ENCODE data around the gene SLIT3. TPM values are rescaled to one million over a fixed set of nuclear protein-coding genes. Genes with fewer than 3 reads are reported as not detected.

The SLIT3 gene
- total and polyA plus RNA-seq, 8 donors = 1.2 to 24.5 (median 8.6) TPM

DNA sequence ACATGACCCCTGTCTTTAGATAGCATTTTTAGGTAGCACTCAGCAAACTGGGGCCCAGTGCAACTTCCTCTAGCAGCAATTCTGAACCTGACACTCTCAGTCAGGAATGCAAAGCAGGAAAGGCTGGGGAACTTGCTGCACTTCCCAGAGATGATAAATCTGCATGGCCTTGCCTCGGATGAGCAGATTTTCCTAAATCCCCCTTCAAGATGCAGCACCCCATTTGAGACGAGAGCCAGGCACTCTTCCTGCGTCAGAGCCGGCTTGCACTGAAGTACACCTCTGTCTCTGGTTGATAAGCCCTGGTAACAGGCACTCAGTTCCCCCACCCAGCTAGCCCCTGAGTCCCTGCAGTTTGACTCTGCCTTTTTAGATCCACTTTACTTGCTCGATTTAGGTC, 425.1 kb downstream of the SLIT3 start:
- TF ChIP-seq POLR2AphosphoS5 (IDR thresholded peaks at IDR 0.05) (no peak), CTCF (IDR thresholded peaks at IDR 0.05) (no peak), POLR2A (IDR thresholded peaks at IDR 0.05) (no peak), EP300 (IDR thresholded peaks at IDR 0.05) (no peak)
- intact Hi-C loops (cut with DNase I; ENCODE audit: low total_unique reads) = no loop called here
- WGBS, 5 donors = 54 to 75% (median 60%) methylated on average over 5 of the region's 5 CpGs
- Histone ChIP-seq H3K36me3 (no peaks in the 10 kb centered on the region), H3K27me3 (no peaks in the 10 kb centered on the region), H3K4me1 (peaks cover 0 to 12% (median 0%) of the 10 kb centered on the region in 4 donors), H3K27ac (no peak overlapping the region), H3K9me3 (no peaks in the 10 kb centered on the region), H3K4me3 (no peak overlapping the region)
- peak in 1 of 2 donors; percentile 48 for DNase-seq

DNA sequence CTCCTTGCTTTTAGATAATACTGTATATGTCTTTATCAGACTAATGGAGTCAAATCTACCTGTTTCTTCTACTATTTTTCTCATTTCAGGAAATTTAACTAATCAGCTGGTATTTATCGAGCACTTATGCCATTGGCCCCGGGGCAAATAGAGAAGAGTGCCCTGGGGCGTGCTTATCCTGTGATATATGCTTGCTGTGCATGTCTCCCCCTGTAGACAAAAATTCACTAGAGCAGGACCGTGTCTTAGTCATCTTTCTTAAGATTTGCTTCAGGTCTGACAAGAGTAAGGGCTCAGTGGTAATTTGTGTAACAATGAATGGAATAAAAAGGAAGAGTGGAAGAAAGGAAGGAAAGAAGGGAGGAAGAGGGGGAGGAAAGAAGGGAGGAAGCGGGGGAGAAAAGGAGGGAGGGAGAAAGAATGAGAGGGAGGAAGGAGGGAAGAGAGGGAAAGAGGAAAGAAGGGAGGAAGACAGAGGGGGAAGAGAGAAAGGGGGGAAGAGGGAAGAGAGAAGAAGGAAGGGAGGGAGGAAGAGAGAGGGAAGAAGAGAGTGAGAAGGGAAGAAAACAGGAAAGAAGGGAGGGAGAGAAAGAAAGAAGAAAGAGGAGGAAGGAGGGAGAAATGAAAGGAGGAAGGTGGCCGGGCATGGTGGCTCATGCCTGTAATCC, 426.1 kb downstream of the SLIT3 start:
- WGBS, 5 donors = 56 to 77% (median 68%) methylated on average over 6 of the region's 6 CpGs
- intact Hi-C loops (cut with DNase I; ENCODE audit: low total_unique reads) = no loop called here
- no peak for DNase-seq
- H3K4me1 ChIP-seq = peaks cover 0 to 7% (median 0%) of the 10 kb centered on the region in 4 donors
- no peak for TF ChIP-seq EP300 (IDR thresholded peaks at IDR 0.05)
- no peak for TF ChIP-seq POLR2A (IDR thresholded peaks at IDR 0.05)
- no peak for TF ChIP-seq POLR2AphosphoS5 (IDR thresholded peaks at IDR 0.05)
- no peak for TF ChIP-seq CTCF (IDR thresholded peaks at IDR 0.05)
- no peaks in the 10 kb centered on the region for H3K27me3 ChIP-seq
- H3K27ac ChIP-seq = no peak overlapping the region
- no peaks in the 10 kb centered on the region for H3K36me3 ChIP-seq
- H3K4me3 ChIP-seq = no peak overlapping the region
- H3K9me3 ChIP-seq = no peaks in the 10 kb centered on the region

DNA sequence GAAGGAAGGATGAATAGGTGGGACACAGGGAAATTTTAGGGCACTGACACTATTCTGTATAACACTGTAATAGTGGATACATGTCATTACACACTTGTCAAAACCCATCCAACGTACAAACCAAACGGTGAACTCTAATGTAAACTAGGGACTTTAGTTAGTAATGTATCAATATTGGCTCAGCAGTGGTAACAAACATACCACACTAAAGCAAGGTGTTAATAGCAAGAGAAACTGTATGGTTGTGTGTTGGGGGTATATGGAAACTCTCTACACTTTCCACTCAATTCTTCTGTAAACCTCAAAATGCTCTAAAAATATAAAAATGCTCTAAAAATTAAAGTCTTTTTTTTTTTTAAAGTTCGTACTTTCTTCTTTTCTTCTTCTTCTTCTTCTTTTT, 428.7 kb downstream of the SLIT3 start:
- H3K9me3 ChIP-seq = no peaks in the 10 kb centered on the region
- H3K4me1 ChIP-seq = no peaks in the 10 kb centered on the region
- 35 to 66% (median 50%) methylated on average over 3 of the region's 3 CpGs for WGBS, 5 donors
- intact Hi-C loops (cut with DNase I; ENCODE audit: low total_unique reads) = no loop called here
- H3K27me3 ChIP-seq = no peaks in the 10 kb centered on the region
- H3K36me3 ChIP-seq = no peaks in the 10 kb centered on the region
- no peak for DNase-seq
- no peak for TF ChIP-seq CTCF (IDR thresholded peaks at IDR 0.05)
- TF ChIP-seq EP300 (IDR thresholded peaks at IDR 0.05) = no peak
- no peak for TF ChIP-seq POLR2A (IDR thresholded peaks at IDR 0.05)
- TF ChIP-seq POLR2AphosphoS5 (IDR thresholded peaks at IDR 0.05) = no peak
- no peak overlapping the region for H3K4me3 ChIP-seq
- H3K27ac ChIP-seq = no peak overlapping the region

- no peaks in the 10 kb centered on the region for H3K9me3 ChIP-seq
- 79 to 81% (median 80%) methylated on average over 9 of the region's 9 CpGs for WGBS, 5 donors
- H3K4me3 ChIP-seq = no peak overlapping the region
- DNase-seq = no peak
- intact Hi-C loops (cut with DNase I; ENCODE audit: low total_unique reads) = no loop called here
- H3K4me1 ChIP-seq = no peaks in the 10 kb centered on the region
- no peak overlapping the region for H3K27ac ChIP-seq
- TF ChIP-seq POLR2AphosphoS5 (IDR thresholded peaks at IDR 0.05) (no peak), EP300 (IDR thresholded peaks at IDR 0.05) (no peak), POLR2A (IDR thresholded peaks at IDR 0.05) (no peak), CTCF (IDR thresholded peaks at IDR 0.05) (no peak)
- H3K36me3 ChIP-seq = no peaks in the 10 kb centered on the region
- no peaks in the 10 kb centered on the region for H3K27me3 ChIP-seq
Measured at GRCh38 chr5:168870910-168871309, 430.0 kb downstream of the SLIT3 start.

Data from stomach (tissue), 9 donors.